ENCODE results near the gene GRK1. TPM values are rescaled to one million over a fixed set of nuclear protein-coding genes. Genes with fewer than 3 reads are reported as not detected.

GRK1 gene
- total RNA-seq, 1 experiment from 2014 or later: not detected

- POLR2A ChIA-PET: no interaction called here
- TF ChIP-seq CTCF (IDR thresholded peaks at IDR 0.05; ENCODE audit: unreplicated experiment): no peak
- intact Hi-C loops (cut with micrococcal nuclease): no loop called here
- no peak overlapping the region for H3K27ac Mint-ChIP-seq (ENCODE audit: low read depth, unreplicated experiment)
- H3K27me3 Mint-ChIP-seq (ENCODE audit: insufficient read depth, unreplicated experiment): peaks cover 16% of the 10 kb centered on the region
- no peak for DNase-seq (ENCODE audit: unreplicated experiment)
- no peak overlapping the region for H3K4me3 Mint-ChIP-seq (ENCODE audit: unreplicated experiment)
- H3K36me3 Mint-ChIP-seq (ENCODE audit: insufficient read depth, unreplicated experiment): no peaks in the 10 kb centered on the region
- no peaks in the 10 kb centered on the region for H3K4me1 Mint-ChIP-seq (ENCODE audit: insufficient read depth, unreplicated experiment)
- H3K9me3 Mint-ChIP-seq (ENCODE audit: unreplicated experiment): peaks cover 19% of the 10 kb centered on the region
- no TSS peak for BruUV-seq (replicated peaks)
- CTCF ChIA-PET: no interaction called here
Observed at GRCh38 chr13:113660066-113660465, 7.0 kb upstream of the GRK1 start.

GRCh38 chr13:113661509-113661908 is 5.5 kb upstream of the GRK1 start:
- BruUV-seq (replicated peaks): no TSS peak
- intact Hi-C loops (cut with micrococcal nuclease): no loop called here
- POLR2A ChIA-PET: no interaction called here
- H3K4me3 Mint-ChIP-seq (ENCODE audit: unreplicated experiment): no peak overlapping the region
- CTCF ChIA-PET: interaction anchor here (1.1 kb wide), 1 partner anchor 155 kb away, joined by 3 read pairs; no protein-coding TSS in a partner anchor
- H3K9me3 Mint-ChIP-seq (ENCODE audit: unreplicated experiment): peaks cover 19% of the 10 kb centered on the region
- DNase-seq (ENCODE audit: unreplicated experiment): no peak
- H3K4me1 Mint-ChIP-seq (ENCODE audit: insufficient read depth, unreplicated experiment): no peaks in the 10 kb centered on the region
- no peak for TF ChIP-seq CTCF (IDR thresholded peaks at IDR 0.05; ENCODE audit: unreplicated experiment)
- H3K27me3 Mint-ChIP-seq (ENCODE audit: insufficient read depth, unreplicated experiment): peaks cover 16% of the 10 kb centered on the region
- no peaks in the 10 kb centered on the region for H3K36me3 Mint-ChIP-seq (ENCODE audit: insufficient read depth, unreplicated experiment)
- H3K27ac Mint-ChIP-seq (ENCODE audit: low read depth, unreplicated experiment): no peak overlapping the region

DNA sequence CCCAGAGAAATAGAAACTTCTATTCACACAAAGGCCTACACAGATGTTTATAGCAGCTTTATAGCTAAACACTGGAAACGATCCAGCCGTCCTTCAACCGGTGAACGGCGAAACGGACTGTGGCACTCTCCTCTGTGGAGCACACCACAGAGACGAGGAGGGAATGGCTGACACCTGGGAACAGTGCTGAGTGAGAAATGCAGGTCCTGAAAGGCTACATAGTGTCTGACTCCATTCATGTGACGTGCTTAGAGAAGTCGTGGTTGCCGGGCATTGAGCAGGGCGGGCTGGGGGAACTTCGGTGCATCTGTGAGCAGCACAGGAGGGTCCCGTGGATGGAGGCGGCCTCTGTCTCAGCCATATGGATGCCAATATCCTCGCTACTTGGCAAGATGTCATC is 3.1 kb upstream of the GRK1 start:
- TF ChIP-seq CTCF (IDR thresholded peaks at IDR 0.05; ENCODE audit: unreplicated experiment): no peak
- no TSS peak for BruUV-seq (replicated peaks)
- H3K4me3 Mint-ChIP-seq (ENCODE audit: unreplicated experiment): no peak overlapping the region
- peaks cover 16% of the 10 kb centered on the region for H3K27me3 Mint-ChIP-seq (ENCODE audit: insufficient read depth, unreplicated experiment)
- no peaks in the 10 kb centered on the region for H3K4me1 Mint-ChIP-seq (ENCODE audit: insufficient read depth, unreplicated experiment)
- no peak for DNase-seq (ENCODE audit: unreplicated experiment)
- ChIA-PET POLR2A (no interaction called here), CTCF (no interaction called here)
- peaks cover 19% of the 10 kb centered on the region for H3K9me3 Mint-ChIP-seq (ENCODE audit: unreplicated experiment)
- intact Hi-C loops (cut with micrococcal nuclease): no loop called here
- peaks cover 6% of the 10 kb centered on the region for H3K36me3 Mint-ChIP-seq (ENCODE audit: insufficient read depth, unreplicated experiment)
- no peak overlapping the region for H3K27ac Mint-ChIP-seq (ENCODE audit: low read depth, unreplicated experiment)

DNA sequence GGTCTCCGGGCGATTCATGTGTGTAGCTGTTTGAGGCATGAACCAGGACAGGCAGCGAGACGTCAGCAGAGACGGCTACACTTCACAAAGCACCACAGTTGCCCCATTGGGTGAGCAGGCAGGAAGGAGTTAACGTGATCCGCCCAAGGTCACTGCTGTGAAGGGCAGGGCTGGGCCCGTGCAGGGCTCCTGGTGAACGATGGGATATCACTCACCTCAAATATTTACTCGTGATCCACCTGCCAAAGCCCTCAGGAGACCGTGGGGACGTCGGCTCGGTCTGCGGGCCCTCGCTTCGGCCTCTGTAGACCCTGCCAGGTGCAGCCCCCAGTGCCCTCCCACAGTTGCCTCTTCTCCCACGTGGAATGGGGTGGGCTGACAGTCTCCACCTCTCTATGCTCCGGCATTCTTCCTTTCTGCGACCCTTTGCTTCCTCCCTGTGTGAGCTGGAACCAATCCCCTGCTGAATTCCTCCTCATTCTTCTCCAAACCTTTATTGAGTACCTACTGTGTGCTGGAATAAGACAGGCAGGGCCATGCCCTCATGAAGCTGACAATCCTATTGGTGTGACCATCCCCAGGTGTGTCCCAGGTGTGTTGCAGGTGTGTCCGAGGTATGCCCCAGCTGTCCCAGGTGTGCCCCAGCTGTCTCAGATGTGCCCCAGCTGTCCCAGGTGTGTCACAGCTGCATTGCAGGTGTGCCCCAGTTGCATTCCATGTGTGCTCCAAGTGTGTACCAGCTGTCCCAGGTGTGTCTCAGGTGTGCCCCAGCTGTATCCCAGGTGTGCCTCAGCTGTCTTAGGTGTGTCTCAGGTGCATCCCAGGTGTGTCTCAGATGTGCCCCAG is 2.0 kb upstream of the GRK1 start:
- Mint-ChIP-seq H3K4me3 (ENCODE audit: unreplicated experiment) (no peak overlapping the region), H3K9me3 (ENCODE audit: unreplicated experiment) (peaks cover 19% of the 10 kb centered on the region), H3K4me1 (ENCODE audit: insufficient read depth, unreplicated experiment) (no peaks in the 10 kb centered on the region), H3K36me3 (ENCODE audit: insufficient read depth, unreplicated experiment) (peaks cover 6% of the 10 kb centered on the region), H3K27me3 (ENCODE audit: insufficient read depth, unreplicated experiment) (peaks cover 13% of the 10 kb centered on the region), H3K27ac (ENCODE audit: low read depth, unreplicated experiment) (no peak overlapping the region)
- DNase-seq (ENCODE audit: unreplicated experiment): no peak
- POLR2A ChIA-PET: interaction anchor here (0.7 kb wide), 1 partner anchor 184 kb away, joined by 3 read pairs; no protein-coding TSS in a partner anchor
- intact Hi-C loops (cut with micrococcal nuclease): no loop called here
- CTCF ChIA-PET: interaction anchor here (0.7 kb wide), 1 partner anchor 60 kb away, joined by 5 read pairs; no protein-coding TSS in a partner anchor
- no TSS peak for BruUV-seq (replicated peaks)
- no peak for TF ChIP-seq CTCF (IDR thresholded peaks at IDR 0.05; ENCODE audit: unreplicated experiment)
